Stimulated activated CD4-positive, alpha-beta T cell treated with anti-CD3 and anti-CD28 coated beads, Interleukin-12 subunit alpha, Interleukin-12 subunit beta, amount 100 ng/mL, for 4 hours (primary cell): ENCODE data around the gene REEP3.

Experiments used
- DNase-seq: peaks from one replicate; pipeline ENCODE4 v3.0.0-alpha.2; 2020

Gene REEP3

DNA sequence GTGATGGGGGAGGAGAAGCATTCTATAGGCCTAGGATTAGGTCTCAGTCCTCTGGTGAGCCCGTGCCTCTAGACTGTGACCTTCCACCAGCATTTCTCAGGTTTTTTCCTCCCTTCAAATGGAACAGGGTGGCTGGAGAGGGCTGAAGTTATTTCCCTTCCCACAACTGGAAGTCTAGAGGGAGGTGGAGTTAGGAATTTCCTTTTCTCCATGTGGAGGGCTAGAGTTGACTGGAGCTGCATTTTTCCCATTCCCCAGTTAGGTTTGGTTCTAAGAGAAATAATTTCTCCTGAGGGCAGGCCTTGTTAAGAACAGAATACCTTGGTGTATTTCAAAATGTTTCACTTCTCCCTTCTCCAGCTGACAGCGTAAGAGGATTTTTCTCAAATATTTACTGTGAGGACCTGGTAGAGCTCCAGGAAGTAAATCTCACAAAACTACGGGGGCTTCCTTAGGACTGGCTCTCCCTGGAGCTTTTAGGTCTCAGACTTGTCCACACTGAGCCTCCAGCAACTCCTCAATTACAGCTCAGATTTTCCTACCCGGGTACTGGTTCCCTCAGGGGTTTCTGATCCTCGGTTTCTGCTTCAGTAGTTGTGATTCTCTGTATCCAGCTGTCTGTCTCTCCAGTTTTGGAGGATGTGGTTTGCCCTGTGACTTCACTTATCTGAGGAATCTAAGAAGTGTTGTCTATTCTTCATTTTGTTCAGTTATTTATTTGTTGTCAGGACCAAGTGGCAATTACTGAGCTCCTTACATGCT lies 6.0 kb upstream of the REEP3 start:
- DNase-seq = no peak

DNA sequence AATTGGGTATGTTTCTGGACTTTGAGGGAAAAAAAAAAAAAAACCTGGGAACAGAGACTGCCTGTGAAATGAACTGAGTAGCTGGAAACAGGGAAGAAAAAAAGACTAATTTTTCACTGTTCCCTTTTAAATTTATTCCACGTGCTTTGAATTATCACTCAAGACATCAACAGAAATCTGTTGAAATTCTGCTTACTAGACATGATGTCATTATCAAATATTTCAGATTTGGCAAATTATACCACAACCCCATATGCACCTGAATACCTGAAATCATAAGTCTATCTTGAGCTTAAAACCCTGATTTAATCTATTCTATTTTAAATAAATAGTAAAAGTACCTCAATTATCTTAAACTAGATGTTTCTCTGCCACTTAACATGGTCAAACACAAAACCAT lies 5.0 kb upstream of the REEP3 start:
- no peak for DNase-seq

DNA sequence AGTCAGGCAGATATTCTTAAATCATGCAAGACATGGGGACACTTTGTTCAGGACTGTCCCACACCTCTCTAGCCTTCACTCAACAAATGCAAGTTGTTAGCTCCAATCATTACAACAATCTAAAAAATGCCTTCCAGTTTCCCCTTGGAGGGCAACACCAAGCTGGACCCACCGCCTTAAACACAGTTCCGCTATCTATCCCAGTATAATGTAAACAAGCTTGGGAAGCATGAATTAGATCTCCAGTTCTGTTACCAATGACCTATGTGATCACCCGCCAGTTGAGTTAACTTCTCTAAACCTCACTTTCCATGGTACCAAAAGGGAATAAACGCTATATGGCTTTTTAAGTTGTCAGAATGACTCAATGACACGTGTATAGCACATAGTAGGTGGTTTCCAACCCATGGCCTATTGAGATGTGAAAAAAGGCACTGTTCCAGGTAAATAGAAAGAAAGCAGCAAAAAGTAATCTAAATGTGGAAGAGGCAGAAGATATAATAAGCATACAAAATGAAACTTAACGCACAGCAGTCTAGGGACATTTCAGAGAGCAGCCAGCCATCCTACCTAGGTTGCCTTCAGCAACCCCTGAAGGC lies 2.4 kb upstream of the REEP3 start:
- no peak for DNase-seq

DNA sequence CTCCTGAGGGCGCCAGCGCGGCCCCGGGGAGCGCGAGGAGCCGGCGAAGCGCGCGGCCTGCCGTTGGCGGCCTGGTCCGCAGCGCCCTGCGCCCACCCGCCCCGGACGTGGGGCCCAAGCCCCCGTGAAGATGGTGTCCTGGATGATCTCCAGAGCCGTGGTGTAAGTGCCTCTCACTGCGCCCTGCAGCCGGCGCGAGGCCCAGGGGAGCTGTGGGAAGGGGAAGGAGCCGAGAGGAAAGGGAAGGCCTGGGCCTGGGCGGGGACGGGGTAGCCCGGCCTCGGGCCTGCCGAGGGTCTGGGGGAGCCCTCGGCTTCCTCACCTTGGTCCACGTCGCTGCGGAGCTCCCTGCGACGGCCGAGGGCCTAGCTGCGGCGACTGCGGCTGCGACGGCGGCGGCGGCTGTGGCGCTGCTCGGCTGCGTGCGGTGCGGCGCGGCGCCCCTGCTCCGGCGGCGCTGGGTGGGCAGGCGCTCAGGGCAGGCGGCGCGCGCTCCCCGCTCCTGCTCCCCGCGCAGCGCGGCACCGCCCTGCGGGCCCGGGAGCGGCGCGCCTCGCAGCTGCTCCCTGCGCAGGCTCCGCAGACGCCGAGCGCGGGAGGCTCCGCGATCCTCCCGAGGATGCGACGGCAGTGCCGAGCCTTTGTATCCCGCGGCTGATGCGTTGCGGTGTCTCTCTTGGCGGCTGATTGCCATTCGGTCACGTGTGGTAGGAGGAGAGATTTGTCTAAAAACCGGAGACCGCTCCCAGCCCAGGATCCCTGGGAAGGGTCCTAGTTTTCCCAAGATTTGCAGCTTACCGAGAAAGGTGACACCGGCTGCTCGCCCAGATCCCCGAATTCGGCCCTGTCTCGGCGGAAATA lies 445 bp downstream of the REEP3 start:
- DNase-seq = peak; percentile 51

DNA sequence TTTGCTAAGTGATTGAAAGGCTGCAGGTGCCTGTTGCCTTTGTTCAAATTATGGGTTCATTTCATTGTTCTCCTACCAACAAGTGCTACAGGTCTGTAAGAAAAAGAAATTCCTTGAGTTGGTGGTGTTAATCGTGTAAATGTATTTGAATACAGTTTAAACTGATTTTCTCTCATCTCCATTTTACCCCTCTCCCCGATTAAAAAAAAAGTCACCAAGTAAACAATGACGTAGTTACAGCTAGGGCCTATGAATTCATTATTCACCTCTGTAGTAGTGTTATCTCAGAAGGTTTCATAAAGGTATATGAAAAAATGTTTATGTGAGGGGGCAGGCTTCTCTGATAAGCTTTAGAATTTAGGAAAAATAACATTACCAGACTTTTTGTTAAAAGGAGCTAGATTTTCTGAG lies 1.1 kb downstream of the REEP3 start:
- no peak for DNase-seq

DNA sequence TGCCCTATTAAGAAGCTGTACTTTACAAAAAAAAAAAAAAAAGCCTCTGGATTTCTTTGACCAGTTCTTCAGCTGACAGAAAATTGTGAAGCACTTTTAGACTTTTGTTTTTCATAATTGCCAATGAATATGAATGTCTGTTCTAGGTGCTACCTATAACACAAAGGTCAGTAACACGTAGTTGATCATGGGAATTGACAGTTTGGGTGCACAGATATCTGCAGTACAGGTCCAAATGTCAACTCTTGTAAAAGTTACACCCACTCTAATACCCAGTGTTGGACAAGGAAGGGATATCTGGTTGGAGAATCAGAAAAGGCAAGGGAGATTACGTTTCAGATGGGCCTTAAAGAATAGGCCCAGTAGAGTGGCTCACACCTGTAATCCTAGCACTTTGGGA lies 1.8 kb downstream of the REEP3 start:
- DNase-seq = no peak

DNA sequence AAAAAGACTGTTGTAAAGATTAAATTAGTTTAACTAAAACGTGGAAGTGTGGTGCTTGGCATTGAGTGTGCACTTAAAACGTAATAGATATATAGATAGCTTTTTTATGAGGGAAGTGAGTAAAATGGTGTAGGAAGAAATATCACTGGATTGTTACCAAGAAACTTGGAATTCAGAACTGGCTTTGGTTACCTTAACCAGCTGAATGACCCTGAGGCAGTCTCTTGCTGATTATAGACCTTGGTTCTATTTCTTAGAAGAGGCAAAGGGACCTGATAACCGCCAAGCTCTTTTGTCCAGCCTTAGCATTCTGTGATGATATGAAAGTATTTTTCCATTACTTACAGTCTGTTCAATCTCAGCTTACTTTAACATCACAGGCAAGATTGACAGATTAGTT lies 3.8 kb downstream of the REEP3 start:
- DNase-seq = no peak

DNA sequence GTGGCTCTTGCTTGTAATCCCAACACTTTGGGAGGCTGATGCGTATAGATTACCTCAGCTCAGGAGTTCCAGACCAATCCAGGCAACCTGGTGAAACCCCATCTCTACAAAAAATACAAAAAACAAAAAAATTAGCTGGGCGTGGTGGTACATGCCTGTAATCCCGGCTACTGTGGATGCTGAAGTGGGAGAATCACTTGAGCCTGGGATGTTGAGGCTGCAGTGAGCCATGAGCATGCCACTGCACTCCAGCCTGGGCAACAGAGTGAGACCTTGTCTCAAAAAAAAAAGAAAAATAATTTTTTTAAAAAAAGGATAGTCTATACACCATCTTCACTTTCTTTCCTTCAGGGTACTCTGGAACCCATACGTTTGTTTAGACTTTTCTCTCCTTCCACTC lies 6.2 kb downstream of the REEP3 start:
- no peak for DNase-seq

DNA sequence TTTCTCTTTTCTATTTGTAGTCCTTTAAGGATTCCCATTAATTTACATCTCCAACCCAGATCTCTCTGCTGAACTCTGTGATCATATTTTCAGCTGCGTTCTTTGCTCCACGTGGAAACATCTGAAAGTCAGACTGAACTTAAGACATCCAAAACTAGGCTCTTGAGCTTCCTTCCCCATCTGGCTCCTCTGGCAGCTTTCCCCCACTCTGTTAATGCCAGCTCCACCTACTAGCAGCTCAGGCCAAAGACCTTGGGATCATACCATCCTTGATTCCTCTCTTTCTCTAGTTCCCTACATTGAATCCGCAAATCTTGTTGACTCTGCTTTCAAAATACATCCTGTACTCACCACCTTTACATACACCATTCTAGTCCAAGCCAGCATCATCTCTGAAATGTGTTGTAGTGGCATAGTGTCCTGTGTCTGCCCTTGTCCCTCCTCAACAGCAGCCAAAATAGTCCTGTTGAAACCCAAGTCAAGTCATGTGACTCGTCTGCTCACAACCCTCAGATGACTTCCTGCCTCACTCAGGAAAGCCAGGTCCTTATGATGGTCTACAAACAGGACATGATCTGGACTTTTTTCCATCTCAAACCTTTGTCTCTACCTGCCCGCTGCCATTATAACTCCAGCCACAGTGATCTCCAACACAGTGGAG lies 7.0 kb downstream of the REEP3 start:
- DNase-seq = no peak

DNA sequence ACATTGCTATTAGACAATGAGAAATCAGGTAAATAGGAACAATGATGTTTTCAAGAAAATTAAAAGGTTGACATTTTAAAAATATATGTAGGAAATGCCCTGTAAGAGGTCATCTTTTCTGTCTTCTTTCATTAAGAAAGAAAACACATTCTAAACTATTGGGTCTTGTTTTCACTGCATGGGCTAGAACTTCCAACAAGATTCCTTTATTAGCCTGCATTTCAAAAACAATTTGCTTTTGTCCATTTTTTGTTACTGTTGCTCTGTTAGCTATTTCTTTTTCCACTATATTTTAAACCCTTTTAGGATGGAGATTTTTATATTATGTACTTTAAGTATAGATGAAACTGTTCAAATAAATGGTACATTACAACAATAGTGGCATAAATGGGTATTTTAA lies 9.2 kb downstream of the REEP3 start:
- DNase-seq = no peak

DNA sequence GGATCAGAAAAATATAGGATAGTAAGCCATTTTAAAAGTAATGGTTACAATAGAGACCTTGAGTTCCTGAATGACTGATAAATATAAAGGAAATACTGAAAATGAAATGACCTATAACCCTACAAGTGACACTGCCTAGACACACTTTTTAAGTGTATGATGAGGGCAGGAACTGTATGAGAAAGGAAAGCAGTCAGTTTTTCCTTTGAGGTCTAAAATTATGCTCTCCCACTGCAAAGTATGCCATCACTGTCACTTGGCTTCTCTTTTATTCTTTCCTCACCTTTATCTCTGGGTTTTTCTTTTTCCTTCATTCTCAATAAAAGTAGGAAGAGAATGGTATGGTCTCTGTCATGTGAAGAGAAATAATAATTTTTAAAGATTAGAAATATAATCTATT lies 13.5 kb downstream of the REEP3 start:
- DNase-seq = no peak

DNA sequence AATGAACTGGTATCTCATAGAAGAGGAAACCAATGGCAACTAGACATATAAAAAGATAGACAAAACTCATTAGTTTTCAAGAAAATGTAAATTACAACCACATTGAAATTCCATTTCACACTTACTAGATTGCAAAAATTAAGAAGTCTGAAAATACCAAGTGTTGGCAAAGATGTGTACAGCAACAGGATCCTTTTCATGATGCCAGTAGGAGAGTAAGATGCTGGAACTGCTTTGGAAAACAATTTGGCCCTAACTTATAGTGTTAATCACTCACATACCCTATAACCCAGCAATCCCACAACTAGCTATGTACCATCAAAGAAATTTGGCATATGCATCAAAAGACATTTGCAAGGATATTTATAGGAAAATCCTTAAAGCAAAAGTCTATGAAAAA lies 15.5 kb downstream of the REEP3 start:
- DNase-seq = no peak

DNA sequence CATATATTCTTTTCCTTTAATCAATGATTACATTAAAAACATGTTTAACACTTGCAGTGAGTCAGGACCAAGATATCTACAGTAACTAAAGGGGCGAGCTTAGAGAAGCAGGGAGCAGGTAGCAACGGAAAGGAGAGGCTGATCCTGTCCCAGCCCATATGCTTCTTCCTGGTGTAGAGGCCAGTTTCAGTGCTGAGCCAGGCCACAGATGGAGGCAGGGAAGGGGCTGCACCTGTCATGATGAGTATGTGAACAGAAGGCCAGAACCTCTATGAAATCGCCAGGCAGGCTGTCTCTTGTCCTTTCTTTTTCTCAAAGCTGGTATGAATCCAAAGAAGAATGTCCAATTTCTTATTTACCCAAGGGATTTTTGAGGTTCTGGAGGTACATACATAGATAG lies 16.3 kb downstream of the REEP3 start:
- no peak for DNase-seq

DNA sequence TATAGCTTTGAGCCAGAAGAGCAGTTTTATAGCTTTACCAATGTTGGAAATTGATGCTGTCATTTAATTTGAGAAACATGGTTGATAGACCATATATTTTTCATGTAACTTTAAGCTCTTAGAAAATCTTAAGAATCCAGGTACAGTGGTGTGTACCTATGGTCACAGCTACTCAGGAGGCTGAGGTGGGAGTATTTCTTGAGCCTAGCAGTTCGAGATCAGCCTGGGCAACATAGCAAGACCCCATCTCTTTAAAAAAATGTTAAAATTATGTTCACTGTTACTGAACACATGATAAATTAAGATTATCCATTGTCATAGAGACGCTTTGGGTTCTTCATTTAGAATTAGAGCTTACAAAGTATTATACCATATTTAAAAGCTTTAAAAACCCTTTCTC lies 18.2 kb downstream of the REEP3 start:
- DNase-seq = no peak

DNA sequence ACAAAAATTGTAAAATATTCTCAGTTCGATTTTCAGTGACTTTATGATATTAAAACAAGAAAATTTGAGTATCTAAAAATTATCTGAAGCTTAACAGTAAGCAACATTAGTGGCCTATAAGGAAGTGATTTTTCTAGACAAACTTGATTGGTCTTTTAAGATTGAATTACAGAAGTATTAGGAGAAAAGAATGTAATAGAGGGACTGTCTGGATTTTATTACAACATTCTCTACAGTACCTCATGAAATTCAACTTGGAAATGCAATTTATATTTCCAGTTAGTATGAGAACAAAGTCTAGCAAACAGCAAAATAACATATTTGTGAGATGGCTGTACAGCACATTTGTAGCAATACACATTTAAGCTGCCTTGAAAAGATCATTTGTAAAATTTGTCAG lies 18.8 kb downstream of the REEP3 start:
- no peak for DNase-seq

DNA sequence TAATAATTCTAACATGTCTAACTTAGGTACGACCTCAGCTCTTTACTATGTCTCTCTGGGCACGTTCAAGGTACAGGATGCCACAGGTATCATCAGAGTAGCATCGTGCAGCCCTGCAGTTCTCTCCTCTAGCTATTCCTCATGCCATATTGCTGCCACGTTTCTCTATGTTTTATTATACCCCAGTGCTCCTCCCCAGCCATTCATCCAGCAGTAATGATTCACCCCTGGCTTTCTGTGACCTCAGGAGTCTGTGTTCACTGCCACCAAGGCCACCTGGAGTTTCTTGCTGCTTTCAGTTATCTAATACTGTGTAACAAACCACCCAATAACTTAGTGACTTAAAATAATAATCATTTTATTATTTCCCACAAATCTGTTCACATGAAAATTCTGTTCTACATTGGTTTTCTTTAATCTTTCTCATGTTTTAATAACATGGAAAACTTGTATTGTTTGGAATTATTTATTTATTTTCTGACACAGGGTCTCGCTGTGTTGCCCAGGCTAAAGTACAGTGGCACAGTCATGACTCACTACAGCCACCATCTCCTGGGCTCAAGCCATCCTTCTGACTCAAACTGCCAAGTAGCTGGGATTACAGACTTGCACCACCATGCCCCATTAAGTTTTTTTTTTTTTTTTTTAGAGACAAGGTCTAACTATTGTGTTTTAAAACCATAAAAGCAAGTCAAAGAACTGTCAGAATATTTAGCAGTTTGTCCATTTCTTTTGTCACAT lies 21.8 kb downstream of the REEP3 start:
- no peak for DNase-seq

DNA sequence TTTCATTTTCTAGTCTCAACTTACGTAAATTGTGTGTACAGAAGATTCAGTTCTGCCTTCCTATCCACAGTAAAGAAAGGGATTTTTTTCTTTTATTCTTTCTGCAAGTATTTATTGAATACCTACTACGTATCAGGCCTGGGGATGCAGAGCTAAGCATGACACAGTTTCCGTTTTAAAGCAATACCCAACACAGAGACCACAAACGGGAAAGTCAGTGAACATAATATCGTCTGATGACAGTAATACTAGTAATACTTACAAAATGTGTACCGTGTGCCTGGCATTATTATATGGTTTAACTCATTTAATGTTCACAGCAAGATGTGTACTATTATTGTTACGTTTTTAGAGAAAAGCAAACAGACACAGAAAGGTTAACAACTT lies 22.4 kb downstream of the REEP3 start:
- DNase-seq = no peak

DNA sequence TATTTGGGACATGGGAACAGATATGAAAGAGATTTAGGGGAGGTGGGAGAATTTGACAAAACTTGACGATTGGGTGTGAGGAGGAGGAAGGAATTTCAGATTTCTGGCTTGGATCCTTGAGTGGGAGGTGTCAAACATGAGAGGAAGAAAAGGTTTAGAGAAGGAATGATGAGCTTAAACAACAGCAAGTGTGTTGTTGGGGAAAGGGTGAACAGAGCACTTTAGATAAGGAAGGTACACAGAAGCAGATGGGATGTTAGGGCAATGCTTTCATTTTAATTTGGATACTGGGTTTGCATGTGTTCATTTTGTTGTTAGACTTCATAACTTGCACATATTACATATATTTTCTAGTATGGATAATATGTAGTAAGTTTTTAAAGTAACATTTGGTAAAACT lies 23.2 kb downstream of the REEP3 start:
- DNase-seq = no peak

DNA sequence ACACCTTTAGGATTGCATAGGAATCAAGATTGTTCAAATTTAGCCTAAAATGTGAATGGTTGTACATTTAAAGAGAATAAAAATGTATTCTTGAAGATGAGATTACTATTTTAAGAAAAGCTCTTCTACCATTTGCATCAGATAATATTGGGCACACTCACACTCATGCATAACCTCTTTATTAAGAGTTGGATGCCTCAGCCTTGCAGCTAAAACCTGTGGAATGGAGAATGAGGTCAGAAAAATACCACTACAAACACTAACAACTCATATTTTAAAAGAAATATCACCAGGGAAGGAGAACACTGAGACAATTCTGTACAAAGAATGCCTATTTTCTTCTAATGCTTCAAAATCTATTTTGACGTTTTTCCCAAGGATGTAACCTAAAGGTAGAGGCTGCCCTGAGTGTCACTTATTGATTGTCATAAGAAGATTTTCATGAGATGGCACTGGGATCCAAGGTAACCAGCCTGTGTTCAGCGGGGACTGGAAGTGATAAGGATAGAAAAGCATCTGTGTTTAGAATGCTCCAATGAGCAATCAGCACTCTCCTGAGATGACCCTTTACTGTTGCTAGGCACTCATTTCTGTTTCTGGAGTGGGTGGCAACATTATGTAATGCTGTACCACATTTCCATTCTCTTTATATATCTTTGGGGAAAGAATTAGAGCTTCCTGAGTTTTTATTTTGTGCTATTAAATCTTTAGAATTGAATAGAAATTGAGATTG lies 26.6 kb downstream of the REEP3 start:
- no peak for DNase-seq

DNA sequence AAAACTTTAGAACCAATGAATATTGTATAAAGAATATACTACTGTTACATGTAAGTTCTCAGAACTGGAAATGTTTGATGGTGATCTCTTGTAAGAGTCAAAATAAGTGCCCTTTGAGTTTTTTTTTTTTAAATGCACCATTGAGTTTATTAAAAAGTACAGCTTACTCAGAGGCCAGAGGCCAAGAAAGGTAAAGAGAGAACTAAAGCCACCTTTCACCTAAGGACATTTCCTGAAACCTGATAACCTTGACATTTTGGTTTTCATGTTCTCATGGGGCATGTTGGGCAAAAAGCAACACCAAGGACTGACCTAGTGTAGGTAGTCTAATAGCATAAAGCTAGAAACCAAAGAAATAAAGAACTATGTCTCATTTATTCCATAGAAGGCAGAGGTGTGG lies 27.7 kb downstream of the REEP3 start:
- DNase-seq = no peak

DNA sequence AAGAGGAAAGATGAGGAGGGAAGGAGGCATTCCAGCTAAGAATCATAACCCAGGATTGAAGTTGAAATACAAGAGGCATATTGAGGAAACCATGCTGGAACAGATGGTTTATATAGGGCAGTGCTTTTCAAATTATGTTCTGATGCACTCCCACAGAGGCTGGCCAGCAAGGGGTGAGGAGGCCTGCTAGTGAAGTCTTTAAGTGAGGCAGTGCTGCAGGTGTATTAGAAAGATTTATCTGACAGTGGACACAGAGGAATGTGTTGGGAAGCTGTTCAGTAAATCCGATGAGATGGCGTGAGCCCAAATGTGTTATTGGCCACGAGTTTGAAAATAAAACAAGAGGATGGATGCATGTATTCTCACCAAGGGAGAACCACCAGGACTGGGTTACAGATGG lies 28.6 kb downstream of the REEP3 start:
- no peak for DNase-seq

DNA sequence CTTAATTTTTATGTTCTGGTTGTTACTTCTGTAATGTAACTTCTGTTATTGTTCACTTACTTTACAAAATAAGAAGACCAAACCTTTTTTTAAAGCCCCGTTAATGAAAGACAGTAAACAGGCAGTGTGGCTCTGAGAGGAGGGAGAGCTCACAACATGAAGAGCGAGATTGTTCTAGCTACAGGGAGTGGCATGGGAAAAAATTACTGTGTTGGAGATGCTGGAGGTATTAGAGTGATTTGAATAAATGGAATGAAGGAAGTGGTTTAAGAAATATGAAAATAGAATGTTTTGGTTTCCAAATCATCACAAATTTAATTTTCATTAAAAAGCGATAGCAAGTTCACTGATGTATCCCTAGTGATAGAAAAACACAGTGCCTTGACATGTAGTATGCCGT lies 31.8 kb downstream of the REEP3 start:
- DNase-seq = no peak
